ENCODE results near the gene PRKCE.

Gene PRKCE

GRCh38 chr2:45857867-45858520 lies 206.5 kb downstream of the PRKCE start:
- TF ChIP-seq GATA2 (IDR thresholded peaks at IDR 0.05; ENCODE audit: low read depth, low read length) (no peak), GATA3 (IDR thresholded peaks at IDR 0.05; ENCODE audit: low read depth, low read length) (no peak)

- TF ChIP-seq GATA2 (IDR thresholded peaks at IDR 0.05; ENCODE audit: low read depth, low read length) (no peak), GATA3 (IDR thresholded peaks at IDR 0.05; ENCODE audit: low read depth, low read length) (no peak)
Observed at GRCh38 chr2:45859682-45860081, 208.2 kb downstream of the PRKCE start.

GRCh38 chr2:45860136-45861121 lies 209.0 kb downstream of the PRKCE start:
- no peak for TF ChIP-seq GATA2 (IDR thresholded peaks at IDR 0.05; ENCODE audit: low read depth, low read length)
- TF ChIP-seq GATA3 (IDR thresholded peaks at IDR 0.05; ENCODE audit: low read depth, low read length), result no peak

GRCh38 chr2:45862843-45863242 lies 211.4 kb downstream of the PRKCE start:
- TF ChIP-seq GATA2 (IDR thresholded peaks at IDR 0.05; ENCODE audit: low read depth, low read length), result no peak

GRCh38 chr2:45864121-45864520 lies 212.6 kb downstream of the PRKCE start:
- TF ChIP-seq GATA3 (IDR thresholded peaks at IDR 0.05; ENCODE audit: low read depth, low read length), result no peak
- TF ChIP-seq GATA2 (IDR thresholded peaks at IDR 0.05; ENCODE audit: low read depth, low read length), result no peak

- no peak for TF ChIP-seq GATA2 (IDR thresholded peaks at IDR 0.05; ENCODE audit: low read depth, low read length)
- TF ChIP-seq GATA3 (IDR thresholded peaks at IDR 0.05; ENCODE audit: low read depth, low read length), result no peak
Observed at GRCh38 chr2:45867349-45867748, 215.9 kb downstream of the PRKCE start.

- TF ChIP-seq GATA3 (IDR thresholded peaks at IDR 0.05; ENCODE audit: low read depth, low read length) (no peak), GATA2 (IDR thresholded peaks at IDR 0.05; ENCODE audit: low read depth, low read length) (no peak)
Observed at GRCh38 chr2:45867800-45868199, 216.3 kb downstream of the PRKCE start.

- TF ChIP-seq GATA2 (IDR thresholded peaks at IDR 0.05; ENCODE audit: low read depth, low read length), result no peak
- no peak for TF ChIP-seq GATA3 (IDR thresholded peaks at IDR 0.05; ENCODE audit: low read depth, low read length)
Observed at GRCh38 chr2:45869165-45869501, 217.7 kb downstream of the PRKCE start.

GRCh38 chr2:45871025-45871424 lies 219.6 kb downstream of the PRKCE start:
- no peak for TF ChIP-seq GATA3 (IDR thresholded peaks at IDR 0.05; ENCODE audit: low read depth, low read length)
- no peak for TF ChIP-seq GATA2 (IDR thresholded peaks at IDR 0.05; ENCODE audit: low read depth, low read length)

- TF ChIP-seq GATA3 (IDR thresholded peaks at IDR 0.05; ENCODE audit: low read depth, low read length) (no peak), GATA2 (IDR thresholded peaks at IDR 0.05; ENCODE audit: low read depth, low read length) (no peak)
Observed at GRCh38 chr2:45871541-45871940, 220.1 kb downstream of the PRKCE start.

GRCh38 chr2:45872211-45872610 lies 220.7 kb downstream of the PRKCE start:
- no peak for TF ChIP-seq GATA3 (IDR thresholded peaks at IDR 0.05; ENCODE audit: low read depth, low read length)
- TF ChIP-seq GATA2 (IDR thresholded peaks at IDR 0.05; ENCODE audit: low read depth, low read length), result no peak

- TF ChIP-seq GATA2 (IDR thresholded peaks at IDR 0.05; ENCODE audit: low read depth, low read length) (no peak), GATA3 (IDR thresholded peaks at IDR 0.05; ENCODE audit: low read depth, low read length) (no peak)
Observed at GRCh38 chr2:45874344-45874743, 222.9 kb downstream of the PRKCE start.

- TF ChIP-seq GATA2 (IDR thresholded peaks at IDR 0.05; ENCODE audit: low read depth, low read length) (no peak), GATA3 (IDR thresholded peaks at IDR 0.05; ENCODE audit: low read depth, low read length) (no peak)
Observed at GRCh38 chr2:45876611-45877010, 225.1 kb downstream of the PRKCE start.

- TF ChIP-seq GATA2 (IDR thresholded peaks at IDR 0.05; ENCODE audit: low read depth, low read length) (no peak), GATA3 (IDR thresholded peaks at IDR 0.05; ENCODE audit: low read depth, low read length) (no peak)
Observed at GRCh38 chr2:45879406-45879805, 227.9 kb downstream of the PRKCE start.

- TF ChIP-seq GATA2 (IDR thresholded peaks at IDR 0.05; ENCODE audit: low read depth, low read length) (no peak), GATA3 (IDR thresholded peaks at IDR 0.05; ENCODE audit: low read depth, low read length) (no peak)
Observed at GRCh38 chr2:45879936-45880335, 228.5 kb downstream of the PRKCE start.
